HepG2 (cell line): ENCODE results near the gene POLR1G. TPM values are rescaled to one million over a fixed set of nuclear protein-coding genes. Genes with fewer than 3 reads are reported as not detected.

Source experiments
- ADNP ChIP-seq: sonication (generic); formaldehyde crosslinking; IDR thresholded peaks from 2 replicates; pipeline ENCODE4 v1.4.0; 2020; ENCODE audit warnings: missing genetic modification reagents
- ARID4A ChIP-seq: sonication (generic); formaldehyde crosslinking; IDR thresholded peaks from 2 replicates; pipeline ENCODE4 v1.5.0; 2020; ENCODE audit warnings: mild to moderate bottlenecking, missing genetic modification reagents, borderline replicate concordance
- CAMTA2 ChIP-seq: sonication (generic); formaldehyde crosslinking; IDR thresholded peaks from 2 replicates; pipeline ENCODE4 v1.4.0; 2020; ENCODE audit warnings: mild to moderate bottlenecking, missing genetic modification reagents, borderline replicate concordance
- FOSL2 ChIP-seq: sonication (generic); formaldehyde crosslinking; IDR thresholded peaks from 2 replicates; pipeline ENCODE4 v1.4.0; 2020; ENCODE audit warnings: missing genetic modification reagents
- GATA4 ChIP-seq: sonication (generic); IDR thresholded peaks from 2 replicates; pipeline ENCODE4 v1.6.1; 2016; ENCODE audit warnings: antibody characterized with exemption, low read depth, borderline replicate concordance
- MAF1 ChIP-seq: sonication (generic); formaldehyde crosslinking; IDR thresholded peaks from 2 replicates; pipeline ENCODE4 v1.5.0; 2020; ENCODE audit warnings: missing genetic modification reagents, borderline replicate concordance
- REST ChIP-seq, 2 experiments: IDR thresholded peaks; 2 replicates each; pipeline ENCODE4 v1.6.1; 2011 to 2012; ENCODE audit warnings: low read length in 2 of 2, borderline replicate concordance in 1 of 2, low read depth in 1 of 2, mild to moderate bottlenecking in 1 of 2, moderate library complexity in 1 of 2
- ZBTB40 ChIP-seq, 2 experiments: fragments of 450-650 bp in 1 of 2; sonication (generic) in 1 of 2; formaldehyde crosslinking in 1 of 2; IDR thresholded peaks; 2 replicates each; pipeline versions ENCODE4 v1.6.1 to v1.8.0; 2016 to 2022; ENCODE audit warnings: antibody characterized with exemption in 1 of 2, mild to moderate bottlenecking in 1 of 2, missing genetic modification reagents in 1 of 2
- ZNF446 ChIP-seq: sonication (generic); formaldehyde crosslinking; IDR thresholded peaks from 2 replicates; pipeline ENCODE4 v1.5.0; 2020; ENCODE audit warnings: mild to moderate bottlenecking, missing genetic modification reagents
- ZNF558 ChIP-seq: sonication (generic); formaldehyde crosslinking; IDR thresholded peaks from 2 replicates; pipeline ENCODE4 v1.9.0; 2022; ENCODE audit warnings: mild to moderate bottlenecking, missing genetic modification reagents, borderline replicate concordance
- polyA plus RNA-seq, 8 experiments: library from polyadenylated mRNA; depleted of rRNA in 3 of 8; stranded (reverse) in 7 of 8; unstranded in 1 of 8; fragments of >200 nt; fragmentation: Illumina TruSeq in 4 of 8; extraction: Trizol in 4 of 8; gene quantifications; 2 replicates each; pipeline versions ENCODE4 v1.2.1 to v1.2.3, GENCODE V29; 2011 to 2016; ENCODE audit warnings: low read depth in 4 of 8, missing spikeins in 1 of 8, mixed read lengths in 1 of 8; ENCODE audit not compliant: insufficient read depth in 1 of 8
- total RNA-seq, 5 experiments: library from RNA; depleted of rRNA; stranded (reverse); fragments of >200 nt; fragmentation: Illumina TruSeq; extraction: Trizol; gene quantifications; 2 replicates each; pipeline ENCODE4 v1.2.3, GENCODE V29; 2016; ENCODE audit warnings: low read depth in 1 of 5

POLR1G gene
- total and polyA plus RNA-seq, 2 of the 13 experiments (the other 11 are each of a cell fraction or from before 2014, with no cell fraction given), result 3.5 to 20.8 TPM

- TF ChIP-seq REST (IDR thresholded peaks at IDR 0.05; ENCODE audit: borderline replicate concordance in 1 of 2, low read depth in 1 of 2, low read length in 2 of 2) (peak in 1 of 2 experiments; percentile 78; a peak in 3 of 4 replicates), ZBTB40 (IDR thresholded peaks at IDR 0.05) (no peak), ZBTB40 (CRISPR knock-in tag; IDR thresholded peaks at IDR 0.05) (peak; percentile 39; the same call in 1 of the 2 replicates), GATA4 (no peak), ZNF446 (CRISPR knock-in tag) (no peak), MAF1 (CRISPR knock-in tag) (no peak), ZNF558 (CRISPR knock-in tag) (no peak), ARID4A (peak; percentile 85), ADNP (no peak), FOSL2 (peak; percentile 99), CAMTA2 (no peak)
Measured at GRCh38 chr19:45455707-45456499, 49.5 kb downstream of the POLR1G start (continued).
